Nephron (organoid): Measurements from ENCODE around the gene VPS45.
A peak's percentile ranks its signal among the peaks of the same experiment; 100 is the strongest.

Source experiments
- H3K27ac Mint-ChIP-seq, 3 experiments: 2 replicates each; pipeline ENCODE4 v1.8.0; 2020; ENCODE audit warnings: mixed read lengths in 3 of 3, mild to moderate bottlenecking in 2 of 3, moderate library complexity in 1 of 3
- H3K27me3 Mint-ChIP-seq: 2 replicates; pipeline ENCODE4 v1.8.0; 2021; ENCODE audit warnings: low read depth, mild to moderate bottlenecking, moderate library complexity, mixed read lengths
- H3K36me3 Mint-ChIP-seq: 2 replicates; pipeline ENCODE4 v1.8.0; 2020; ENCODE audit warnings: low read depth, mixed read lengths
- H3K4me1 Mint-ChIP-seq: 2 replicates; pipeline ENCODE4 v1.8.0; 2020; ENCODE audit warnings: mixed read lengths
- H3K4me3 Mint-ChIP-seq, 3 experiments: 2 replicates each; pipeline ENCODE4 v1.8.0; 2020; ENCODE audit warnings: mild to moderate bottlenecking in 3 of 3, mixed read lengths in 3 of 3, moderate library complexity in 2 of 3
- H3K9me3 Mint-ChIP-seq: 2 replicates; pipeline ENCODE4 v1.8.0; 2020; ENCODE audit warnings: mixed read lengths
- TF ChIP-seq, protein P1 (sequence below), 3 experiments: fragments of 200-600 bp; sonication (generic); IDR thresholded peaks; one replicate each; pipeline ENCODE4 v1.5.0; 2021; ENCODE audit warnings: antibody characterized with exemption in 3 of 3; ENCODE audit not compliant: unreplicated experiment in 3 of 3

VPS45 gene

DNA sequence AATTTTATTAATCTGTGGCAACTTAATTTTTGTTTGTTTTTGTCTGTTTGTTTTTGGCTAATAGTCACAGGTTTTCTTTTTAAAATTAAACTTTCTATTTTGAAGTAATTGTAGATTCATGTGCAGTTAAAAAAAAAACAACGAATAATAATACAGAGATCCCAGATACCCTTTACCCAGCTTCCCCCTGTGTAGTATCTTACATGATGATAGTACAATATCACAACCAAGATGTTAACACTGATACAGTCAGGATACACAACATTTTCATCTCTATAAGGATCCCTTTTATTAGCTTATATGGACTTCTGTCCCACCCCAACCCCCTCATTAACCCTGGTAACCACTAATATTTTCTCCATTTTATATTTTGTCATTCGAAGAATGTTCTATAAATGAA is 5.9 kb downstream of the VPS45 start:
- Mint-ChIP-seq H3K4me3 (no peak overlapping the region), H3K36me3 (peaks cover 60% of the 10 kb centered on the region), H3K4me1 (peaks cover 15% of the 10 kb centered on the region), H3K27ac (no peak overlapping the region), H3K27me3 (no peaks in the 10 kb centered on the region), H3K9me3 (no peaks in the 10 kb centered on the region)
- TF ChIP-seq, protein P1, sequence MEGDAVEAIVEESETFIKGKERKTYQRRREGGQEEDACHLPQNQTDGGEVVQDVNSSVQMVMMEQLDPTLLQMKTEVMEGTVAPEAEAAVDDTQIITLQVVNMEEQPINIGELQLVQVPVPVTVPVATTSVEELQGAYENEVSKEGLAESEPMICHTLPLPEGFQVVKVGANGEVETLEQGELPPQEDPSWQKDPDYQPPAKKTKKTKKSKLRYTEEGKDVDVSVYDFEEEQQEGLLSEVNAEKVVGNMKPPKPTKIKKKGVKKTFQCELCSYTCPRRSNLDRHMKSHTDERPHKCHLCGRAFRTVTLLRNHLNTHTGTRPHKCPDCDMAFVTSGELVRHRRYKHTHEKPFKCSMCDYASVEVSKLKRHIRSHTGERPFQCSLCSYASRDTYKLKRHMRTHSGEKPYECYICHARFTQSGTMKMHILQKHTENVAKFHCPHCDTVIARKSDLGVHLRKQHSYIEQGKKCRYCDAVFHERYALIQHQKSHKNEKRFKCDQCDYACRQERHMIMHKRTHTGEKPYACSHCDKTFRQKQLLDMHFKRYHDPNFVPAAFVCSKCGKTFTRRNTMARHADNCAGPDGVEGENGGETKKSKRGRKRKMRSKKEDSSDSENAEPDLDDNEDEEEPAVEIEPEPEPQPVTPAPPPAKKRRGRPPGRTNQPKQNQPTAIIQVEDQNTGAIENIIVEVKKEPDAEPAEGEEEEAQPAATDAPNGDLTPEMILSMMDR (IDR thresholded peaks at IDR 0.05; ENCODE audit: unreplicated experiment in 3 of 3), result no peak

GRCh38 chr1:150076066-150076465 is 8.5 kb downstream of the VPS45 start:
- Mint-ChIP-seq H3K9me3 (no peaks in the 10 kb centered on the region), H3K27ac (no peak overlapping the region), H3K4me3 (no peak overlapping the region), H3K36me3 (peaks cover 58% of the 10 kb centered on the region), H3K4me1 (no peaks in the 10 kb centered on the region), H3K27me3 (no peaks in the 10 kb centered on the region)
- TF ChIP-seq, protein P1 (IDR thresholded peaks at IDR 0.05; ENCODE audit: unreplicated experiment in 3 of 3), result no peak

- TF ChIP-seq, protein P1 (IDR thresholded peaks at IDR 0.05; ENCODE audit: unreplicated experiment in 3 of 3), result no peak
- Mint-ChIP-seq H3K27ac (no peak overlapping the region), H3K4me3 (no peak overlapping the region), H3K4me1 (no peaks in the 10 kb centered on the region), H3K9me3 (no peaks in the 10 kb centered on the region), H3K27me3 (no peaks in the 10 kb centered on the region), H3K36me3 (peaks cover 64% of the 10 kb centered on the region)
These were observed 9.4 kb downstream of the VPS45 start for GRCh38 chr1:150076985-150077384.

GRCh38 chr1:150080784-150081183 is 13.2 kb downstream of the VPS45 start:
- no peaks in the 10 kb centered on the region for H3K27me3 Mint-ChIP-seq
- H3K4me3 Mint-ChIP-seq, result no peak overlapping the region
- no peak overlapping the region for H3K27ac Mint-ChIP-seq
- TF ChIP-seq, protein P1 (IDR thresholded peaks at IDR 0.05; ENCODE audit: unreplicated experiment in 3 of 3), result no peak
- peaks cover 62% of the 10 kb centered on the region for H3K36me3 Mint-ChIP-seq
- no peaks in the 10 kb centered on the region for H3K4me1 Mint-ChIP-seq
- no peaks in the 10 kb centered on the region for H3K9me3 Mint-ChIP-seq

- Mint-ChIP-seq H3K4me3 (no peak overlapping the region), H3K4me1 (no peaks in the 10 kb centered on the region), H3K27ac (no peak overlapping the region), H3K27me3 (no peaks in the 10 kb centered on the region), H3K36me3 (peaks cover 66% of the 10 kb centered on the region), H3K9me3 (no peaks in the 10 kb centered on the region)
- TF ChIP-seq, protein P1 (IDR thresholded peaks at IDR 0.05; ENCODE audit: unreplicated experiment in 3 of 3), result no peak
These were observed 14.9 kb downstream of the VPS45 start for GRCh38 chr1:150082494-150082893.

DNA sequence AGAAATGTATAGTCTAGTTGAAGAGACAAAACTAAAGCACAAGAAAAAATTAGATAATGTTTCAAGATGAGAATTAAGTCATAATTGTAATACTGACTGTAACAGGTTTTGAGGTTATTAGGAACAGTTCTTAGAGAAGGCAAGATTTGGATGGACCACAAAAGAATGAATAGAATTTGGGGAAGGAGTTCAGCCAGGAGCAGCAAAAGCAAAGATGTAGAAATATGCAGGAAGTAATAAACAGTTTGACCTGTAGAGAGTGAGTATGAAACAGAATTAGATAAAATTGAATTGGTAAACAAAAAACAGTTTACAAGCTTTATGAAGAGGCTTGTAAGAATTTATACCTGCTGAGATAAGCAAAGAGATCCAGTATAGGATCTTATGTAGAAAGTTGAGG is 16.3 kb downstream of the VPS45 start:
- no peaks in the 10 kb centered on the region for H3K9me3 Mint-ChIP-seq
- H3K36me3 Mint-ChIP-seq, result peaks cover 63% of the 10 kb centered on the region
- no peak overlapping the region for H3K4me3 Mint-ChIP-seq
- H3K27me3 Mint-ChIP-seq, result no peaks in the 10 kb centered on the region
- TF ChIP-seq, protein P1 (IDR thresholded peaks at IDR 0.05; ENCODE audit: unreplicated experiment in 3 of 3), result no peak
- peak overlapping the region in 1 of 3 experiments; percentile 13 for H3K27ac Mint-ChIP-seq
- no peaks in the 10 kb centered on the region for H3K4me1 Mint-ChIP-seq
